Transverse colon (tissue), 4 donors: Measurements from ENCODE around the gene CIAO3. TPM values are rescaled to one million over a fixed set of nuclear protein-coding genes. Genes with fewer than 3 reads are reported as not detected.

ENCODE experiments used
- DNase-seq: peaks from one replicate; pipeline ENCODE4 v3.0.0-alpha.2; 2019
- H3K27ac ChIP-seq, 4 donors: fragments of 200-600 bp; sonication (generic); 2 replicates each; pipeline ENCODE4 v1.5.1; 2016 to 2018; ENCODE audit warnings: inconsistent platforms in 4 of 4
- H3K27me3 ChIP-seq: fragments of 200-600 bp; sonication (generic); 2 replicates; pipeline ENCODE4 v1.5.1; 2017; ENCODE audit warnings: inconsistent platforms
- H3K36me3 ChIP-seq, 4 donors: fragments of 200-600 bp; sonication (generic); 2 replicates each; pipeline ENCODE4 v1.5.1; 2017 to 2019; ENCODE audit warnings: inconsistent platforms in 4 of 4
- H3K4me1 ChIP-seq, 4 donors: fragments of 200-600 bp; sonication (generic); 2 replicates each; pipeline ENCODE4 v1.5.1; 2017 to 2020; ENCODE audit warnings: inconsistent platforms in 4 of 4
- H3K4me3 ChIP-seq, 4 donors: fragments of 200-600 bp; sonication (generic); 1 replicate in 1 of 4; 2 replicates in 3 of 4; pipeline versions ENCODE4 v1.5.1 to v1.6.1; 2017 to 2019; ENCODE audit warnings: inconsistent platforms in 4 of 4
- H3K9me3 ChIP-seq, 2 donors: fragments of 200-600 bp; sonication (generic); 2 replicates each; pipeline ENCODE4 v1.5.1; 2017 to 2019; ENCODE audit warnings: inconsistent platforms in 2 of 2
- EP300 ChIP-seq: sonication (generic); formaldehyde crosslinking; IDR thresholded peaks from one replicate; pipeline ENCODE4 v1.6.1; 2017; ENCODE audit warnings: antibody characterized with exemption, low read depth
- POLR2A ChIP-seq: fragments of 450-650 bp; IDR thresholded peaks from one replicate; pipeline ENCODE4 v1.6.1; 2016; ENCODE audit warnings: antibody characterized with exemption, mild to moderate bottlenecking, moderate library complexity
- POLR2AphosphoS5 ChIP-seq, 3 donors: sonication (generic); formaldehyde crosslinking; IDR thresholded peaks; one replicate each; pipeline ENCODE4 v1.6.1; 2016; ENCODE audit warnings: antibody characterized with exemption in 3 of 3
- WGBS, 2 donors: methylation state at CpG; one replicate each; pipeline ENCODE4 v1.1.5; 2018; ENCODE audit warnings: low coverage in 1 of 2; 5-methylcytosine and 5-hydroxymethylcytosine counted together
- in situ Hi-C, 4 donors: fragments of 200-750 bp; cut with MboI; loops; one replicate each; pipeline versions ENCODE4 v1.15.0 to v1.15.1; 2017; ENCODE audit warnings: low sequenced_read_pairs in 3 of 4, low pct_ligation_motif_present in 1 of 4, low pct_unique_long_range_greater_than_20kb in 1 of 4
- intact Hi-C: fragments of 100-400 bp; cut with DNase I; formaldehyde crosslinking; loops from one replicate; pipeline ENCODE4 v1.15.1; 2023; ENCODE audit warnings: low total_unique reads
- total RNA-seq, 4 donors: library from RNA; depleted of rRNA; stranded (reverse); fragments of >200 nt; gene quantifications; one replicate each; pipeline ENCODE4 v1.1.0, GENCODE V29; 2016
- TF ChIP-seq, protein P1 (sequence below), 5 experiments: fragments of 200-600 bp in 3 of 5; fragments of 450-650 bp in 2 of 5; sonication (generic) in 3 of 5; IDR thresholded peaks; 1 replicate in 2 of 5; 2 replicates in 3 of 5; pipeline ENCODE4 v1.5.1; 2016 to 2017; ENCODE audit warnings: antibody characterized with exemption in 5 of 5, inconsistent platforms in 3 of 5, mild to moderate bottlenecking in 2 of 5, moderate library complexity in 1 of 5

Gene CIAO3
- total RNA-seq, 4 donors from 2014 or later: 59.1 to 346 (median 102) TPM

DNA sequence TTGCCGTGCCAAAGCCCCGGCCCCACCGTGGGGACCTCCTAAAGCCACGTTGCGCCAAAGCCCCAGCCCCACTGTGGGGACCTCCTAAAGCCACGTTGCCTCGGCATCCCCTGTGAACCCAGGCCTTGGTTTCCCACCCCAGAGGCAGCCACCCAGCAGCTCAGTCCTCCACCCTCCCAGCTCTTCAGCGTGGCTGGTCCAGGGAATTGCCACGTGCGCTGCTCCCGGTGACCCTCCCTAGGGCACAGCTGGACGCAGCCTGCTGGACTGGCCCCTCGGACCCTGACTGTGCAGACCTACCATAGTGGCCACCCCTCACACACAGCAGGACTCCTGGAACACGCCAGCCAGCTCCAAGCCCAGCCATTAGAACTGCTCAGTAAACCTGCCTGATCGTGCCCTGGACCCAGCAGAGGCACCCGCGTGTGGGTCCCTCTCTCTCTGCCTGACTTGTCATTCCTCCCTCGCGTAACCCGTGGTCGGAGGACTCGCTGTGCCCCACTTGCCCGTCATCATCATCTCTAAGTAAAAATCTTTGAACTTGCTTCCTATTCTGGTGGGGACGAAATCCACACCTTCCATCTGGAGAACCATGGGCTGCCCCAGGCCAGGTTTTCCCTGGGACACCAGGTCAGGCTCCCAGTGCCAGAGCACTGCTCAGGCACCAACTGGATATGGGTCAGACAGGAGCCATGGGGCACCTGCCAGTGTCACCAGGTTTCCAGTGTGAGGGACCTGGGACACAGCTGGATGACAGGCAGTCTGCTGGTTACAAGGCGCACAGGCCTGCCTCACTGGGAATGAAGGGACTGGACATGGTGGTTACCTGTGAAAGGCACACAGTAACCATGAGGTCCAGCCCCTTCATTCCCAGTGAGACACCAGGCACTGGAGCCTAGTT lies 5.6 kb downstream of the CIAO3 start:
- in situ Hi-C loops: no loop called here
- no peak overlapping the region for H3K4me3 ChIP-seq
- intact Hi-C loops: no loop called here
- peaks cover 0 to 14% (median 5%) of the 10 kb centered on the region in 4 donors for H3K36me3 ChIP-seq
- H3K27me3 ChIP-seq: no peaks in the 10 kb centered on the region
- TF ChIP-seq POLR2A (no peak), EP300 (no peak), POLR2AphosphoS5 (IDR thresholded peaks at IDR 0.05) (no peak)
- TF ChIP-seq, protein P1, sequence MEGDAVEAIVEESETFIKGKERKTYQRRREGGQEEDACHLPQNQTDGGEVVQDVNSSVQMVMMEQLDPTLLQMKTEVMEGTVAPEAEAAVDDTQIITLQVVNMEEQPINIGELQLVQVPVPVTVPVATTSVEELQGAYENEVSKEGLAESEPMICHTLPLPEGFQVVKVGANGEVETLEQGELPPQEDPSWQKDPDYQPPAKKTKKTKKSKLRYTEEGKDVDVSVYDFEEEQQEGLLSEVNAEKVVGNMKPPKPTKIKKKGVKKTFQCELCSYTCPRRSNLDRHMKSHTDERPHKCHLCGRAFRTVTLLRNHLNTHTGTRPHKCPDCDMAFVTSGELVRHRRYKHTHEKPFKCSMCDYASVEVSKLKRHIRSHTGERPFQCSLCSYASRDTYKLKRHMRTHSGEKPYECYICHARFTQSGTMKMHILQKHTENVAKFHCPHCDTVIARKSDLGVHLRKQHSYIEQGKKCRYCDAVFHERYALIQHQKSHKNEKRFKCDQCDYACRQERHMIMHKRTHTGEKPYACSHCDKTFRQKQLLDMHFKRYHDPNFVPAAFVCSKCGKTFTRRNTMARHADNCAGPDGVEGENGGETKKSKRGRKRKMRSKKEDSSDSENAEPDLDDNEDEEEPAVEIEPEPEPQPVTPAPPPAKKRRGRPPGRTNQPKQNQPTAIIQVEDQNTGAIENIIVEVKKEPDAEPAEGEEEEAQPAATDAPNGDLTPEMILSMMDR (IDR thresholded peaks at IDR 0.05): no peak
- H3K9me3 ChIP-seq: no peaks in the 10 kb centered on the region
- DNase-seq: no peak
- H3K4me1 ChIP-seq: peaks cover 5 to 12% (median 8%) of the 10 kb centered on the region in 4 donors
- no peak overlapping the region for H3K27ac ChIP-seq
- WGBS, 2 donors: 94% methylated on average over 23 of the region's 25 CpGs; no CpG with 5 or more reads in 1 of the 2 donors

DNA sequence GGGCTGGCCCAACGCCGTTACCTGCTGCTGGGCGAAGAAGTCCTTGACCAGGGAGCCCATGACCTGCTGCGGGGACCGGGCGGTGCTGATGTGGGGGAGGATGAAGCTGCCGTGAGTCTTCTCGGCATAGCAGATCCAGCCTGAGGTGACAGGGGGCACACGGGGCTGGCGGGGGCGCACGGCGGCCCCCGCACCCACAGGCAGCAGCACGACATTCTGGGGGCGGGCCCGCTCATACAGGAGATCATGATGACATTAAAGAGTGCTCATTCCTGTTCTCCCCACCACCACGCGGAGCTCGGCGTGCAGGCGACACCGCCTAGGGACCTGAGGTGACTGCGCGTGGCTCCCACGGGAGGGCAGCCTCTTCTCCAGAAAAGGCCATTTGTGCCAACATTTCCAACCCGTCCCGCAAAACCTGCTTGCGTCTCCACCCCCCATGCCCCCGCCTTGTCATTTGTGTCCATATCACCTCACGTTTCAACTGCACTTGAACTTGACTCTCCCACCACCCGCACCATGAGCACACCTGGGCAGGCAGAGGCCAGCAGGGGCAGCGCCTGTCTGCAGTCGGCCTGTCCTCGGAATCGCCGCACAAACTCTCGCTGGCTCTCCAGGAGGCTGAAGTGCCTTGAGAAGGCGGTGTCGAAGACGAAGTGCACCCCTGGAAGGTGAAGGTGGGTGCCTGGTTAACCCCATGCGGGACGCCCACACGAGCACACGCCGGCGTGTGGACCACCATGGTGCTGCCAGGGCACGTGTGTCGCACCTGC lies 6.4 kb downstream of the CIAO3 start:
- intact Hi-C loops: no loop called here
- Histone ChIP-seq H3K36me3 (peaks cover 0 to 14% (median 5%) of the 10 kb centered on the region in 4 donors), H3K27me3 (no peaks in the 10 kb centered on the region), H3K27ac (no peak overlapping the region), H3K9me3 (no peaks in the 10 kb centered on the region), H3K4me3 (no peak overlapping the region), H3K4me1 (peaks cover 0 to 4% (median under 1%) of the 10 kb centered on the region in 4 donors)
- no peak for DNase-seq
- 82 to 91% methylated on average over 6 to 49 of the region's 49 CpGs for WGBS, 2 donors
- in situ Hi-C loops: no loop called here
- no peak for TF ChIP-seq EP300
- no peak for TF ChIP-seq POLR2A
- no peak for TF ChIP-seq POLR2AphosphoS5 (IDR thresholded peaks at IDR 0.05)
- TF ChIP-seq, protein P1 (IDR thresholded peaks at IDR 0.05): no peak

DNA sequence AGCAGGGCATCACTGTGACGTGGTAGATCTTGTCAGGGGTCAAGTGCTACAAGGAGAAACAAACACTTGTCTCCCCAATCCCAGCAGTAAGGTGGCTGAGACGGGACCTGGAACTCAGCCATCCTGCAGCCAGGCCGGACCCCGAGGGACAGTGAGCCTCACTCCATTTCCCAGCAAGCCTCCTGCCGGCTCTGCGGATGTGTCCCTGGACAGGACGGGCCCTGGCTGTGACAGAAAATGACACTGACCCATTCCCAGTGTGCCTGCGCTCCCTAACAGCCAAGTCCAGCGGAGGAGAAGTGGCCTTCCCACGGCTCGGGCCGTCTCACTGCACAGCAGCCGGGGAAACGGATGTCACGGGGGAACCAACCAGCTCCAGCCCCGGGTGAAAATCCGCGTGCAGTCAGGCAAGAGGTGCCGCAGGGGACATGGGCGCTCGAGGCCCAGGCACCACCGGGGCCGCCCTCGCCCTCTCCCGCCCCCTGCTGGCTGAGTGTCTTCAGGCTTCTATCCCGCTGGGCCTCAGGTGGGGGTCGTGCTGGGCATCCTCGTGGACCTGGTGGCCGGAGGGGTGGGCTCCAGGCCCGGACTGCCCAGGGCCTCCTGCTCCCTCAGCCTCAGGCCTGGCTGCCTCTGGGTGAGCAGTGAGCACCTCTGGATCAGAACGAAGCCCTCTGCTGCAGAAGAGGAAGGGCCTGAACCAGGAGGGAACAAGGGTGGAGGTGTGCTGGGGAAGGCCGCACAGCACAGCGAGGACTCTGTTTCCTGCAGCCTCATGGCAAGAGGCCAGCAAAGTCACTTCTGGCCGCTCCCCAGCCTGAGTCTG lies 7.2 kb downstream of the CIAO3 start:
- intact Hi-C loops: no loop called here
- in situ Hi-C loops: no loop called here
- peaks cover under 1% of the 10 kb centered on the region for H3K27me3 ChIP-seq
- H3K27ac ChIP-seq: no peak overlapping the region
- peaks cover 2 to 8% (median 3%) of the 10 kb centered on the region in 4 donors for H3K4me1 ChIP-seq
- peaks cover 0 to 14% (median 5%) of the 10 kb centered on the region in 4 donors for H3K36me3 ChIP-seq
- no peak for DNase-seq
- WGBS, 2 donors: 82% methylated on average over 14 of the region's 34 CpGs; no CpG with 5 or more reads in 1 of the 2 donors
- TF ChIP-seq, protein P1 (IDR thresholded peaks at IDR 0.05): peak in 2 of 5 experiments; percentile 27 to 36
- no peak for TF ChIP-seq POLR2AphosphoS5 (IDR thresholded peaks at IDR 0.05)
- TF ChIP-seq POLR2A: no peak
- H3K4me3 ChIP-seq: no peak overlapping the region
- no peaks in the 10 kb centered on the region for H3K9me3 ChIP-seq
